Fibroblast of mammary gland (primary cell): Measurements from ENCODE around the gene RNF144B.
"Not testable (repeated sequence)": the region's sequence is repeated elsewhere in the genome, so short reads cannot be mapped to it uniquely, and the experiment has no call there.

Experiments used
- DNase-seq: peaks from one replicate; pipeline ENCODE4 v3.0.0-alpha.2; 2010; ENCODE audit warnings: low read depth
- H3K4me3 ChIP-seq: 2 replicates; pipeline ENCODE4 v1.5.1; 2011; ENCODE audit warnings: low read depth, mild to moderate bottlenecking, low read length, moderate library complexity; ENCODE audit not compliant: control insufficient read depth
- CTCF ChIP-seq: conservative IDR thresholded peaks from 2 replicates; pipeline ENCODE4 v1.5.1; 2011; ENCODE audit warnings: low read depth, low read length, inconsistent platforms; ENCODE audit not compliant: control insufficient read depth, insufficient read depth

The RNF144B gene

GRCh38 chr6:18447552-18447951 is 60.4 kb downstream of the RNF144B start:
- TF ChIP-seq CTCF, result no peak
- DNase-seq, result peak; percentile 2
- H3K4me3 ChIP-seq, result no peak overlapping the region

- no peak overlapping the region for H3K4me3 ChIP-seq
- no peak for TF ChIP-seq CTCF
- DNase-seq, result no peak
Observed at GRCh38 chr6:18451756-18452155, 64.6 kb downstream of the RNF144B start.

DNA sequence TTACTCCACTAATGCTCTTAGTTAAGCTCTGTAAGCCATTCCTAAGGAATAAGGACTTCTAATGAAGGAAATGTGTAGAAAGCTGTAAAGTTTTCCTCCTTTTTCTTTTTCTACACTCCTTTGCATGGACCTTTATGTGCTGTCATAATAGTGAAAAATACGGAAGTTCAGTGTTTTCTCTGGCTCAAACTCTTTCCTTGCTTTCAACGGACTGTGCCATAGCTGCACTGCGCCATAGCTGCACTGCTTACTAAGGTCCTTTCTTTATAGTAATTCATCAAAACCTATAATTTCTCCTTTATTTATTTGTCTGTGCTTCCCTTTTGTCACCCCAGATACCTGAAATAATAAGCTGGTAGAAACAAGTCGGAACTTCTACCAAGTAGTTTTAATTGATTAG is 67.3 kb downstream of the RNF144B start:
- H3K4me3 ChIP-seq, result no peak overlapping the region
- no peak for TF ChIP-seq CTCF
- no peak for DNase-seq

DNA sequence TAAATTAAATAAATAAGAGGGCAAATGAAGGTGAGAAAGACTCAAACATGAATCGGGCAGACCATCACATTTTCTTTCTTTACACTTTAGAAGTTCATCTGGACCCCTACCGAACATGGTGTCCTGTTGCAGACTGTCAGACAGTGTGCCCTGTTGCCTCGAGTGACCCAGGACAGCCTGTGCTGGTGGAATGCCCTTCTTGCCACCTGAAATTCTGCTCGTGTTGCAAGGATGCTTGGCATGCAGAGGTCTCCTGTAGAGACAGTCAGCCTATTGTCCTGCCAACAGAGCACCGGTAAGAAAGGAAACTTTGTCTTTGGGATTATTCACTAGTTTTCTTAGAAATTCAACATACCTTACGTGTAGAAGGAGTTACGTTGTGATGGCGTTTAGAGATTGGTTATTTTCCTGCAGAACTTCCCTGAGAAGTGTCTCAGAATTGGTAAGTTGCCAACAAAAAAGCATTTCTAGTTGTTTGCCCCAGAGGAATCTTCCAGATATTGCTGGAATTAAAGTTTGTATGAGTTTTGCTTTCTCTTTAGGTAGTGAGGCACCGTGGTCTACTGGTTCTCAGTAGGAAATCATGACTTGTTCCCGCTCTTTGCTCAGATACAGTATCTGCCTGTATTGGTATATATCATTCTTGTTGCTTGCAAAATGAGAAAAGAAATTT is 70.1 kb downstream of the RNF144B start:
- no peak for TF ChIP-seq CTCF
- H3K4me3 ChIP-seq, result no peak overlapping the region
- no peak for DNase-seq

DNA sequence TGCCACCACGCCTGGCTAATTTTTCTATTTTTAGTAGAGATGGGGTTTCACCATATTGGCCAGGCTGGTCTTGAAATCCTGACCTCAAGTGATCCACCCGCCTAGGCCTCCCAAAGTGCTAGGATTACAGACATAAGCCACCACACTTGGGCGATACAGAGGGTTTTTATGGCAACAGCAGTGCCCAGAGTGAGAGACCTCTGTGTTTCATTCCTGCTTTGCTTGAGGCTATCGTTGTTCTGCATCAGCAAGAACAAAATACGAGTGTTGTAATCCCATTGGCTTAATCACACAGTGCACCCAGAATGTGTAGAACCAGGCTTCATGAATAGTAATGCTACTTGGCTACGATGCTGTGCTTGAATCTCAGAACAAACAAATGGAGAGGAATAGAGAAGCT is 70.9 kb downstream of the RNF144B start:
- H3K4me3 ChIP-seq, DNase-seq: not testable (repeated sequence)

GRCh38 chr6:18463429-18463828 is 76.3 kb downstream of the RNF144B start:
- H3K4me3 ChIP-seq, result no peak overlapping the region
- no peak for TF ChIP-seq CTCF
- no peak for DNase-seq

DNA sequence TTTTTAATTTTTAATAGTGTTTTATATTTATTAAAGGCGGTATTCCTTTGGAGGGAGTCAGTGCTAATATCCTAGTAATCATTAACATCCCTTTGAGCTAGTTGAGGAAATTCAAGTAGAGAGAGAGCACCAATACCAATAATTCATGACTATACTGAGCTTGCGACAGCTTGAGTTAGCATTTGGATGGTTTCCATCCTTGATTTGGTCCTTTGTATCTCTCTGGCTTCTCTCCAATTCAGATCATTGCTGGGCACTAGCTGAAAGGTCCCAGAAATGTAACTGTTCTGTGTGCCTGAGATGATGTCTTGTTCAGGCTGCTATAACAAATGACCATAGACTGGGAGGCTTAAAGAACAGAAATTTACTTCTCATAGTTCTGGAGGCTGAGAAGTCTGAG is 77.0 kb downstream of the RNF144B start:
- no peak for DNase-seq
- TF ChIP-seq CTCF, result no peak
- no peak overlapping the region for H3K4me3 ChIP-seq
